Activated CD4-positive, CD25-positive, alpha-beta regulatory T cell treated with anti-CD3 and anti-CD28 coated beads, Interleukin-2, amount 50 U/mL, for 24 hours (primary cell): ENCODE measurements around the gene CCR3.

ENCODE experiments used
- ATAC-seq, 2 donors: fragments of 150-1000 bp; cut with Tn5 transposase; one replicate each; pipeline ENCODE4 v1.10.0; 2021; ENCODE audit warnings: mild to moderate bottlenecking in 1 of 2, moderate library complexity in 1 of 2

The CCR3 gene

GRCh38 chr3:46277476-46277875 lies 35.2 kb downstream of the CCR3 start:
- no peak for ATAC-seq

DNA sequence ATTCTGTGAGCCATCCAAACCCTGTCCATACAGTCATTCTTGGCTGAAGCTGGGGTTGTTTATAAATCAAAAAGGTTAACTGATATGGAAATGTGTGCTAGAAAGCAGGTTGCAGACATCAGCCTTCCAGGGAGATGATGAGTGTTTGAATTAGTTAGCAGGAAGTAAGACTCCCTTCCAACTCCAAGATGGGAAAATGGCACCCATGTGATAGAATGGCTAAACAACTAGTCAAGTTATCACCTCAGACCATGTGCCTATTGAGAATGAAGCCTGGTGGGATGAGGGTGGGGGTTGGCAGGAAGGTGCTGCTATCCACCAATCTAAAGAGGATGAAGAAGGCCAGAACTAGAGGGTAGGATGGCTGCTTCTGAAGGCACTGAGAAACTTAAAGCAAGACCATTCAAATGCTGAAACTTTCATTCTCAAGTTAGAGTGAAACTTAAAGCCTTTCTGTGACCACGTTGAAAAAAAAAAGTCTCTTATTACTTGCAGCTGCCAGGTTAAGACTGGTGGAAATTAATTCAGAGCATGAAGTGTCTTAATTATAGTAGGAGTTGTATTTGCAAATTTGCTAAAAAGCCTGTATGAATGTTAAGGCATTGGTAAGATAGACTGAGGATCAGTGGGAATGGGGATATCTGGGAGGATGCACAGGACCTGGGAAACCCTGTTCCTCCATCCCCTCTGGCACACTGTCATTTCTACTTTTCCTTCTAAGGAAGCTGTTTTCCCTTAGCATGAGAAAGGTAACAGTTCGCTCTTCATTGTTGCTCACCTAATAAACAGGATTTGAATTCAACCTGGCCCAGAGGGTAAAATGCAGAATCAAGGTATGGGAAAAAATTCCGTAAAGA lies 36.8 kb downstream of the CCR3 start:
- ATAC-seq: no peak

- peak; percentile 62 to 71 for ATAC-seq
These were observed 38.0 kb downstream of the CCR3 start for GRCh38 chr3:46280105-46280797.

DNA sequence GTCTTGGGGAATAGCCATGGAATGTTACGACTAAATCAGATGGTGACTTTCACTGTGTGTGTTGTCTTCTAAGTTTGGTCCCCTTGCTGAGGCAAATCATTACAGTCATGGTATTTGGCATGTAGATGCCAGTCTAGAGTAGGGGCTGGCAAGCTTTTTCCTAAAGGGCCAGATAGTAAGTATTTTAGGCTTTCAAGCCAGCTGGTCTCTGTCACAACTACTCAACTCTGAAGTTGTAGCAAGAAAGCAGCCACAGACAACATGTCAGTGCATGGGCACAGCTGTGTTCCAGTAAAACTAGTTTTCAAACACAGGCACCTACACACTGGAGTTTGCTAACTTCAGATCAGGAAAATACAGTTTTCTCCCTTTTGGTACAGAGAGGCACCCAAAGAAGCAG lies 39.3 kb downstream of the CCR3 start:
- no peak for ATAC-seq

- no peak for ATAC-seq
These were observed 39.8 kb downstream of the CCR3 start for GRCh38 chr3:46282041-46282440.

DNA sequence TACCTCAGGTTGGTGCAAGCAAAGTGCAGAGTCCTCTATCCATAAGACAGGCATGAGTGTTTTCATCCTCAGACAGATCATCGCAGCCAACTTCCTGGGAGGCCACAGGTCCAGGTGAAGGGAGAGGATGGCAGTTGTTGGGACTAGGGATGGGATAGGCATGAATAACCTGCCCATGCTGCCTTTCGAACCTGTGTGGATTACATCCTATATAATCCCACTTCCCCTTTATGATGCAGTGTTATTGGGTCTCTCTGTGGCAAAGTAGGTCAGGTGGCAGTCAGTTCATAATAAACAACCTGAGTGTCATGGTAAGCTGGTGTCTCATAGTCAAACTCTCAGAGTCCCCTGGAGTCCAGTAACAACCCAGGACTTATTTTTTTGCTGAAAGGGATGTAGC lies 40.4 kb downstream of the CCR3 start:
- ATAC-seq: no peak

- ATAC-seq: peak; percentile 46 to 62
These were observed 41.7 kb downstream of the CCR3 start for GRCh38 chr3:46283881-46284450.

GRCh38 chr3:46284981-46285683 lies 42.9 kb downstream of the CCR3 start:
- ATAC-seq: peak; percentile 46 to 51

- no peak for ATAC-seq
These were observed 43.8 kb downstream of the CCR3 start for GRCh38 chr3:46285931-46286619.

- ATAC-seq: peak; percentile 11 to 31
These were observed 44.8 kb downstream of the CCR3 start for GRCh38 chr3:46286947-46287565.

DNA sequence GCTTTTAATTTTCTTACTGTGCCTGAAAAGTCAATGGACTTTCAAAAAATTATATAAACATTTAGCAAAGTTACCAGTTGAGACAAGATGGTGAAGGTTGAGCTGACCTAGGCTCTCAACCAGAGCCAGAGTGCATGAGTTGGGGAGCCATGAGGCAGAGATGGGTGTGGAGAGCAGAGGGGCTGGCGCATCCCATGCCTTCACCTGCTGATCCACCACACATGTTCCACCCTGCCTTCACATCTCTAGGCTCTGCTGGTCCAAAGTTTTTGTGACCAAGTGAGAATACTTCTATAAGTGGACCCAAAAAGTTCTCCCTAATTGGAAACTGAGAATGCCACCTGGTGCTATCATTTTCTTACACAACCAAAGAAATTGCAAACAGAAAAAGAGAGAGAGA lies 47.3 kb downstream of the CCR3 start:
- no peak for ATAC-seq

DNA sequence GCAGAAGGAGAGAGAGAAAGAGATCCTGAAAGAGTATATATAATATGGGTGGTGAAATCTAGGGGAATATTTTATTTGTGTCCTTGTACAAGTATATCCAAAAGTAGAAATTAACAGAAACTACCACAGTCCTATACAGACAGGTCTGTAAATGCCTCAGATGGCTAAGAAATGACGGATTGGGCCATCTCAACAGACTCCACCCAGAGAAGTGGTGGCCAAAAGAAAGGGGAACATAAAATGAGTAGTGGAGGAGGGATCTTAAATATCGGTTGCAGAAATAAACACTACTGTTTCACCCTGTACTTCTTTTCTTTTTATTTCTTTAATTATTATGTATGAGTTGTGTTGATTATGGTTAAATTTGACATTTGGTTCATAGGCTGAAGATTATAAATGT lies 47.7 kb downstream of the CCR3 start:
- ATAC-seq: no peak

DNA sequence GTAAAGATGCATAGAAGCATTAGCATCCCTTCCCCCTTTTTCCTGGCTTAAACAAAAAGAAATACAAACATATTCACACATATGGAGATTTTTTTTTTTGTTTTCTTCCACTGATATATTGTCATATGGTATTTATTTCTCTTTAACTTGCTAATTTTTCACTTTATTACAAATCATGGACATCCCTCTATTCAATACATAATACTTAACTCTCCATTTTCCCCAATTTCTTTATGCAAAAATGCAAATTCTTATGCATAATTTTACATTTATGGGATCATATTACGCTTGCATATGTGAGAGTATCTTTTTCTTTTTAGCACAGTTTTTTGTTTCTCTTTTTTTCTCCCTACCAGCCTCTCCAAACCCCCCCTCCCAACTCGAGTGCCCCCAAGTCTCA lies 48.8 kb downstream of the CCR3 start:
- no peak for ATAC-seq

DNA sequence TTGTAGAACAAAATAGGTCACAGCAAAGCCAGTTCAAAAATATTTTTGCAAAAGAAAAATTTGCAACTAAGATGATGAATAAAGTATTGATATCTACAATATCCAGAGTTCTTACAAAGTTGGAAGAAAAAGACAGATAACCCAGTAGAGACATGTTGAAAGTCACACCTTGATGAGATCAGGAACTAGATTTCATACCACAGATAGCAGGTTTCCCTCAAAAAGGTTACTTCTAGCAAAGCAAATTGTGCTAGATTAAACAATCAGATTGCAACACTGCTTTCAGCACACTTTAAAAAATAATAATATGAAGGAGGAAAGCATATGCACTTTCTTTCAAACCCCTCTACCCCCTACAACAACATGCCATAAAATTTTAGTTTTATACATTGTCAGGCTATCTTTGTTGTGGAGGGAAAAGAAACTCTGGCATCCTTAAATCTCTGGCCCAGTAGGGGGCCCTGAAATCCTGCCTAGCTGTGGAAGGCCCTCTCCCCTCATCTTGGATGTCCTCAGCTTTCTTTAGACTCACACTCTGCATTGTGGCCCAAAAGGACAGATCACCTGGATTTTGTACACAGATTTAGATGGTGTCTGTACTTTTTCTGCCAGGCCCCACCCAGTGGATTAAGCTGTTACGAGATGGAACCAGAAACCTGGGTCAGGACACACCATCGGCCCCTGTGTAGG lies 50.9 kb downstream of the CCR3 start:
- ATAC-seq: no peak

GRCh38 chr3:46293991-46294833 lies 52.0 kb downstream of the CCR3 start:
- peak; percentile 92 to 93 for ATAC-seq

GRCh38 chr3:46296826-46297225 lies 54.6 kb downstream of the CCR3 start:
- ATAC-seq: no peak

DNA sequence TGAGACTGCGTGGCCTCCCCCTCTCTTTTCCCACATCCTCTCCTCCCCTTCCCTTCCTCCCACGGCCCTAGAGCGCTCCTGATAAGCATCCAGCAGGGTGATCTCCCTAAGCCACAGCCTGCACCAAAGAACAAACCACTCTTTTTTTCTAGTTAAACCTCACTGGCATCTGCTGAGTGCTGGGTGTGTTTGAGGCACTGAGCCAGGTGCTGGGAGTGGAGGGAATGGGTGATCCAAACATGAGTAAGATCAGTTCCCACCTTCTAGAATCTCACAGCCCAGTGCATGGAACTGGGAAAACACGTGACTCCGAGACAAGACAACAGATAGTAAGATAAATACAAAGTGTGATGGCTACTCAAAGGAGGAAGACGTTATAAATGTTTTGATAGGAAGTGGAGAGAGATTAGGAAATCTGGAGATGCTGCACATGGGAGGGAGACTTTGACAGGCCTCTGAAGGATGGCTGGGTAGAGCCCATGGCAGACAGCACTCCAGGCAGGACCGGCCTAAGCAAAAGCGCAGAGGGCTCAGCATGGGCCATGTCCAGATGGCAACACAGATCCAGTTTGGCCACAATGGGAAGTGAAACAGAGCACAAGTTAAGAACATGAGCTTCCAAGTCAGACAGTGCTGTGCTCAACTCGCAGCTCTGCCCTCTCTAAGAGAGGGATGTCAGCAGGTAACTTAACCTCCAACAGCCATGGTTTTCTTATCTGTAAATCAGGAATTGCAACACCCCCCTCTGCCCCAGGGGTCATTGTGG lies 55.6 kb downstream of the CCR3 start:
- ATAC-seq: no peak

GRCh38 chr3:46298871-46299607 lies 56.8 kb downstream of the CCR3 start:
- ATAC-seq: peak; percentile 81 to 84
